Activated CD8-positive, alpha-beta memory T cell treated with anti-CD3 and anti-CD28 coated beads for 4 hours (primary cell): ENCODE data around the gene FIGNL1.

Experiments used
- DNase-seq, 2 donors: peaks; one replicate each; pipeline ENCODE4 v3.0.0-alpha.2; 2020; ENCODE audit warnings: low read depth in 2 of 2

Gene FIGNL1

GRCh38 chr7:50426280-50427045 lies 23.7 kb downstream of the FIGNL1 start:
- no peak for DNase-seq

GRCh38 chr7:50425318-50425717 lies 24.8 kb downstream of the FIGNL1 start:
- DNase-seq, result no peak

GRCh38 chr7:50423860-50424259 lies 26.3 kb downstream of the FIGNL1 start:
- DNase-seq, result no peak

- no peak for DNase-seq
These were observed 27.3 kb downstream of the FIGNL1 start for GRCh38 chr7:50422858-50423257.

- DNase-seq, result no peak
These were observed 29.1 kb downstream of the FIGNL1 start for GRCh38 chr7:50421043-50421442.

GRCh38 chr7:50418526-50419290 lies 31.4 kb downstream of the FIGNL1 start:
- no peak for DNase-seq

GRCh38 chr7:50418086-50418515 lies 32.0 kb downstream of the FIGNL1 start:
- DNase-seq, result peak; percentile 41 to 59

- DNase-seq, result no peak
These were observed 33.5 kb downstream of the FIGNL1 start for GRCh38 chr7:50416527-50417182.

GRCh38 chr7:50415844-50416364 lies 34.2 kb downstream of the FIGNL1 start:
- DNase-seq, result no peak

- DNase-seq, result no peak
These were observed 36.6 kb downstream of the FIGNL1 start for GRCh38 chr7:50413561-50413960.

- no peak for DNase-seq
These were observed 37.2 kb downstream of the FIGNL1 start for GRCh38 chr7:50412973-50413372.

- no peak for DNase-seq
These were observed 38.8 kb downstream of the FIGNL1 start for GRCh38 chr7:50411332-50411731.

GRCh38 chr7:50409856-50410745 lies 40.0 kb downstream of the FIGNL1 start:
- DNase-seq, result no peak

- no peak for DNase-seq
These were observed 43.2 kb downstream of the FIGNL1 start for GRCh38 chr7:50406935-50407334.

GRCh38 chr7:50405221-50405620 lies 44.9 kb downstream of the FIGNL1 start:
- no peak for DNase-seq

GRCh38 chr7:50404392-50404791 lies 45.8 kb downstream of the FIGNL1 start:
- no peak for DNase-seq

- DNase-seq, result no peak
These were observed 50.0 kb downstream of the FIGNL1 start for GRCh38 chr7:50400114-50400513.

- DNase-seq, result no peak
These were observed 50.5 kb downstream of the FIGNL1 start for GRCh38 chr7:50399635-50400034.

- DNase-seq, result no peak
These were observed 50.9 kb downstream of the FIGNL1 start for GRCh38 chr7:50399206-50399605.

GRCh38 chr7:50397971-50398324 lies 52.2 kb downstream of the FIGNL1 start:
- no peak for DNase-seq

GRCh38 chr7:50397320-50397970 lies 52.7 kb downstream of the FIGNL1 start:
- no peak for DNase-seq
